Effector memory CD4-positive, alpha-beta T cell (primary cell): ENCODE results near the gene DPF3.
A peak's percentile ranks its signal among the peaks of the same experiment; 100 is the strongest.

Experiments used
- DNase-seq, 3 donors: peaks; one replicate each; pipeline ENCODE4 v3.0.0-alpha.2; 2020
- H3K27ac ChIP-seq: 2 replicates; pipeline ENCODE4 v1.7.0; 2013; ENCODE audit warnings: mild to moderate bottlenecking, low read length, moderate library complexity; ENCODE audit not compliant: insufficient read depth, poor library complexity, severe bottlenecking
- H3K27me3 ChIP-seq: replicated peaks from 2 replicates; pipeline ENCODE4 v1.7.0; 2013; ENCODE audit warnings: mild to moderate bottlenecking, low read length; ENCODE audit not compliant: insufficient read depth, control insufficient read depth, poor library complexity, severe bottlenecking
- H3K36me3 ChIP-seq: 2 replicates; pipeline ENCODE4 v1.7.0; 2013; ENCODE audit warnings: mild to moderate bottlenecking, low read length, moderate library complexity; ENCODE audit not compliant: control insufficient read depth, insufficient read depth
- H3K4me1 ChIP-seq: 2 replicates; pipeline ENCODE4 v1.7.0; 2013; ENCODE audit warnings: low read length, mild to moderate bottlenecking; ENCODE audit not compliant: control insufficient read depth, insufficient read depth, poor library complexity, severe bottlenecking
- H3K4me3 ChIP-seq: 2 replicates; pipeline ENCODE4 v1.7.0; 2013; ENCODE audit warnings: low read length, low read depth, mild to moderate bottlenecking; ENCODE audit not compliant: insufficient read depth, poor library complexity, severe bottlenecking
- H3K9me3 ChIP-seq: 2 replicates; pipeline ENCODE4 v1.7.0; 2013; ENCODE audit warnings: mild to moderate bottlenecking, low read length, moderate library complexity; ENCODE audit not compliant: control insufficient read depth
- total RNA-seq, 3 donors: gene quantifications; one replicate each; lab custom pipeline; 2026; lab: John Stamatoyannopoulos, UW

DPF3 gene
- total RNA-seq, result 0.61 to 1.4 (median 1.0) reads per million in 3 donors

- no peaks in the 10 kb centered on the region for H3K36me3 ChIP-seq
- H3K4me3 ChIP-seq, result peak within 1 kb of the TSS; percentile 91
- H3K9me3 ChIP-seq, result no peaks in the 10 kb centered on the region
- H3K4me1 ChIP-seq, result peaks cover 10% of the 10 kb centered on the region
- DNase-seq, result peak; percentile 86 to 91 (median 89)
- peaks cover 18% of the 10 kb centered on the region for H3K27me3 ChIP-seq
- H3K27ac ChIP-seq, result peak within 1 kb of the TSS; percentile 25
Observed at GRCh38 chr14:72893636-72894322, at the start of gene DPF3. Gene DPF3, minus strand, starts transcription at chr14:72894101. Its CDS starts 13 bp downstream, at chr14:72894088.

- DNase-seq, result no peak
- Histone ChIP-seq H3K27me3 (no peaks in the 10 kb centered on the region), H3K36me3 (peaks cover 52% of the 10 kb centered on the region), H3K27ac (no peak overlapping the region), H3K4me1 (no peaks in the 10 kb centered on the region), H3K9me3 (no peaks in the 10 kb centered on the region), H3K4me3 (no peak overlapping the region)
Observed at GRCh38 chr14:72942934-72943333, 49.0 kb upstream of the DPF3 start.

GRCh38 chr14:72941286-72941985, 47.5 kb upstream of the DPF3 start:
- Histone ChIP-seq H3K9me3 (no peaks in the 10 kb centered on the region), H3K27ac (no peak overlapping the region), H3K27me3 (no peaks in the 10 kb centered on the region), H3K36me3 (peaks cover 42% of the 10 kb centered on the region), H3K4me3 (no peak overlapping the region), H3K4me1 (no peaks in the 10 kb centered on the region)
- no peak for DNase-seq

- H3K4me1 ChIP-seq, result no peaks in the 10 kb centered on the region
- H3K4me3 ChIP-seq, result no peak overlapping the region
- peaks cover 42% of the 10 kb centered on the region for H3K36me3 ChIP-seq
- no peak for DNase-seq
- no peak overlapping the region for H3K27ac ChIP-seq
- H3K9me3 ChIP-seq, result no peaks in the 10 kb centered on the region
- H3K27me3 ChIP-seq, result no peaks in the 10 kb centered on the region
Observed at GRCh38 chr14:72939630-72940029, 45.7 kb upstream of the DPF3 start.

GRCh38 chr14:72932893-72933292, 39.0 kb upstream of the DPF3 start:
- Histone ChIP-seq H3K9me3 (no peaks in the 10 kb centered on the region), H3K36me3 (no peaks in the 10 kb centered on the region), H3K27me3 (no peaks in the 10 kb centered on the region), H3K4me3 (no peak overlapping the region), H3K27ac (no peak overlapping the region), H3K4me1 (no peaks in the 10 kb centered on the region)
- no peak for DNase-seq

GRCh38 chr14:72929316-72930080, 35.6 kb upstream of the DPF3 start:
- Histone ChIP-seq H3K4me3 (no peak overlapping the region), H3K27ac (no peak overlapping the region), H3K27me3 (no peaks in the 10 kb centered on the region), H3K36me3 (no peaks in the 10 kb centered on the region), H3K9me3 (no peaks in the 10 kb centered on the region), H3K4me1 (peaks cover 12% of the 10 kb centered on the region)
- no peak for DNase-seq

- no peak overlapping the region for H3K4me3 ChIP-seq
- no peaks in the 10 kb centered on the region for H3K27me3 ChIP-seq
- no peak overlapping the region for H3K27ac ChIP-seq
- DNase-seq, result no peak
- H3K4me1 ChIP-seq, result peaks cover 12% of the 10 kb centered on the region
- H3K36me3 ChIP-seq, result no peaks in the 10 kb centered on the region
- no peaks in the 10 kb centered on the region for H3K9me3 ChIP-seq
Observed at GRCh38 chr14:72928872-72929271, 35.0 kb upstream of the DPF3 start.

- Histone ChIP-seq H3K27me3 (no peaks in the 10 kb centered on the region), H3K4me1 (peaks cover 12% of the 10 kb centered on the region), H3K36me3 (no peaks in the 10 kb centered on the region), H3K4me3 (peak within 1 kb of the TSS; percentile 50), H3K27ac (peak within 1 kb of the TSS; percentile 68), H3K9me3 (no peaks in the 10 kb centered on the region)
- DNase-seq, result peak; percentile 89 to 93 (median 92)
Observed at GRCh38 chr14:72926292-72927028, 32.6 kb upstream of the DPF3 start, which contains the start of gene DCAF4. Gene DCAF4, plus strand, starts transcription at chr14:72926464. Its CDS starts 11,515 bp downstream, at chr14:72937979.

- no peaks in the 10 kb centered on the region for H3K27me3 ChIP-seq
- no peak for DNase-seq
- H3K4me3 ChIP-seq, result peak overlapping the region; percentile 50
- no peaks in the 10 kb centered on the region for H3K36me3 ChIP-seq
- no peak overlapping the region for H3K27ac ChIP-seq
- H3K9me3 ChIP-seq, result no peaks in the 10 kb centered on the region
- peaks cover 12% of the 10 kb centered on the region for H3K4me1 ChIP-seq
Observed at GRCh38 chr14:72925815-72926291, 32.0 kb upstream of the DPF3 start.
